ENCODE data around the gene WEE2.

Gene WEE2

DNA sequence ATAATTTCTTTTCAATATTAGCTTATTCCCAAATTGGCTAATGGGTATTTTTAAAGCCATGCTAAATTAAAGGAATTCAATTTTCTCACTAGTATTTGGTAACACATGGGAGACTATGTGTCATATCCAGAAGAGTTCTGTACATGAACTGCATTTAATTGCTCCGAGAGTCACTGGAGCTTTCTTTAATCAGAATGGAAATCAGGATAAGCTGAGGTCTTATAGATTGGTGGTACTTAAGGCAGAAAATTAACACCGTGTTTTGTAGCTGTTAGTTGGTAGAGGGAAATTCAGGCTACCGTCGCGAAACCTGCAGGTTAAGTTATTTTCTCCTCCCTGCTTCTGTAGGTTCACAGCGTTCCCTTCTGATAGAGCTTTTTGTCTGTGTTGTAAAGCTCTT is at the start of gene WEE2:
Gene WEE2, plus strand, starts transcription at position 3 of the 400 bp plus-strand sequence. CDS start 406 bp downstream, outside the sequence.
- Histone ChIP-seq H2AFZ (ENCODE audit: low read depth, low read length, severe bottlenecking) (no peak within 1 kb of the TSS), H4K20me1 (ENCODE audit: low read depth, low read length) (no peaks in the 10 kb centered on the region), H3K9ac (ENCODE audit: low read length) (no peak within 1 kb of the TSS), H3K9me3 (ENCODE audit: insufficient read depth, low read length) (no peaks in the 10 kb centered on the region), H3K4me2 (ENCODE audit: low read depth, low read length, poor library complexity, severe bottlenecking) (no peak within 1 kb of the TSS), H3F3A (ENCODE audit: insufficient read depth) (no peaks in the 10 kb centered on the region), H3K27ac (ENCODE audit: low read depth, low read length) (no peak within 1 kb of the TSS), H3K27me3 (ENCODE audit: low read length) (no peaks in the 10 kb centered on the region), H3K79me2 (ENCODE audit: insufficient read depth, low read length) (no peaks in the 10 kb centered on the region), H3K36me3 (ENCODE audit: low read length) (no peaks in the 10 kb centered on the region), H3K4me3 (ENCODE audit: insufficient read depth, low read length, poor library complexity, severe bottlenecking) (no peak within 1 kb of the TSS), H3K9me2 (replicated peaks; ENCODE audit: insufficient read depth, low read length) (no peaks in the 10 kb centered on the region)
- TF ChIP-seq, protein P1, sequence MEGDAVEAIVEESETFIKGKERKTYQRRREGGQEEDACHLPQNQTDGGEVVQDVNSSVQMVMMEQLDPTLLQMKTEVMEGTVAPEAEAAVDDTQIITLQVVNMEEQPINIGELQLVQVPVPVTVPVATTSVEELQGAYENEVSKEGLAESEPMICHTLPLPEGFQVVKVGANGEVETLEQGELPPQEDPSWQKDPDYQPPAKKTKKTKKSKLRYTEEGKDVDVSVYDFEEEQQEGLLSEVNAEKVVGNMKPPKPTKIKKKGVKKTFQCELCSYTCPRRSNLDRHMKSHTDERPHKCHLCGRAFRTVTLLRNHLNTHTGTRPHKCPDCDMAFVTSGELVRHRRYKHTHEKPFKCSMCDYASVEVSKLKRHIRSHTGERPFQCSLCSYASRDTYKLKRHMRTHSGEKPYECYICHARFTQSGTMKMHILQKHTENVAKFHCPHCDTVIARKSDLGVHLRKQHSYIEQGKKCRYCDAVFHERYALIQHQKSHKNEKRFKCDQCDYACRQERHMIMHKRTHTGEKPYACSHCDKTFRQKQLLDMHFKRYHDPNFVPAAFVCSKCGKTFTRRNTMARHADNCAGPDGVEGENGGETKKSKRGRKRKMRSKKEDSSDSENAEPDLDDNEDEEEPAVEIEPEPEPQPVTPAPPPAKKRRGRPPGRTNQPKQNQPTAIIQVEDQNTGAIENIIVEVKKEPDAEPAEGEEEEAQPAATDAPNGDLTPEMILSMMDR (IDR thresholded peaks at IDR 0.05; ENCODE audit: insufficient read depth, low read length, poor library complexity, severe bottlenecking), result no peak

DNA sequence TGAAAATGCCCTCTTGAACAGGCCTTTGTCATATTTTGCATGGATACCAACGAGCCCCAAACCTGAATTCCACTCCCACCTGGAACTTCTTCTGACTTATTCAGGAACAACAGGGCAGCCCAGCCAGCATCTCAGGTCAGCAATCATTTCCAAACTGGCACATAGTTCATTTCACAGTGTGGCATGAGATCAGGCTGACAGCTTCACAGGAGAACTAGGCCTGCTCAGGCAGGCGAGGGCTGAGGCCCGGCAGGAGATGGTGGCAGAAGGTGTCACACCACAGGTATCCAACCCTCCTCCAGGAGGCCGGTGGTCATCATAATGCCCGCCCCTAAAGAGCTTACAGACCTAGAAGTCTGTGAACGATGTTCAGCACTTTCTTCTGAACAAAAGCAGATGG is 48.7 kb upstream of the WEE2 start:
- Histone ChIP-seq H3K9me2 (replicated peaks; ENCODE audit: insufficient read depth, low read length) (no peaks in the 10 kb centered on the region), H3K27me3 (ENCODE audit: low read length) (no peaks in the 10 kb centered on the region), H3F3A (ENCODE audit: insufficient read depth) (no peaks in the 10 kb centered on the region), H3K4me2 (ENCODE audit: low read depth, low read length, poor library complexity, severe bottlenecking) (no peak overlapping the region), H3K4me3 (ENCODE audit: insufficient read depth, low read length, poor library complexity, severe bottlenecking) (no peak overlapping the region), H3K36me3 (ENCODE audit: low read length) (no peaks in the 10 kb centered on the region), H4K20me1 (ENCODE audit: low read depth, low read length) (no peaks in the 10 kb centered on the region), H3K27ac (ENCODE audit: low read depth, low read length) (no peak overlapping the region), H3K79me2 (ENCODE audit: insufficient read depth, low read length) (no peaks in the 10 kb centered on the region), H3K9ac (ENCODE audit: low read length) (no peak overlapping the region), H3K9me3 (ENCODE audit: insufficient read depth, low read length) (no peaks in the 10 kb centered on the region), H2AFZ (ENCODE audit: low read depth, low read length, severe bottlenecking) (no peak overlapping the region)
- TF ChIP-seq, protein P1 (IDR thresholded peaks at IDR 0.05; ENCODE audit: insufficient read depth, low read length, poor library complexity, severe bottlenecking), result no peak
- TF ChIP-seq EZH2phosphoT487 (conservative IDR thresholded peaks at IDR 0.05; ENCODE audit: low read length), result no peak

DNA sequence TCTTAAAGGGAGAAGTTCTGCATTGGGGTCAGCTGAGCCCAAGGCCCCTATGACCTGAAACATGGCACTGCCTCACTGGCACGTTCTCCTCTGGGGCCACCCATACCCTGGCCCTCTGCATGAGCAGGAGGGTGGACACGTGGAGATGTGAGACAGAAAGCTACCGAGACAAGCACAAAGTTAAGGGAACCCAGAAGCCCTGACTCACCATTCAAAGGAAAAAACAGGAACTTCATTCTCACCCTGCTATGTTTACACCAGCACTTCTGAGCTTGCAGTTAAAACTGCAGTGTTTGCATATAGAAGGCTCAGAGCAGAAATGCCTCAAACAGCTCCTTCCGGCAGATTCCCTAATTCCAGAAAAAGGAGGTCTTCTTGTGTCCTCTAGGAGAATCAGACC is 47.9 kb upstream of the WEE2 start:
- H3K79me2 ChIP-seq (ENCODE audit: insufficient read depth, low read length), result no peaks in the 10 kb centered on the region

More for the DNA sequence above, 47.9 kb upstream of the WEE2 start:
- no peak overlapping the region for H3K9ac ChIP-seq (ENCODE audit: low read length)
- no peaks in the 10 kb centered on the region for H3K36me3 ChIP-seq (ENCODE audit: low read length)
- no peak for TF ChIP-seq EZH2phosphoT487 (conservative IDR thresholded peaks at IDR 0.05; ENCODE audit: low read length)
- TF ChIP-seq, protein P1 (IDR thresholded peaks at IDR 0.05; ENCODE audit: insufficient read depth, low read length, poor library complexity, severe bottlenecking), result no peak
- no peaks in the 10 kb centered on the region for H3K27me3 ChIP-seq (ENCODE audit: low read length)
- H3K27ac ChIP-seq (ENCODE audit: low read depth, low read length), result no peak overlapping the region
- no peak overlapping the region for H2AFZ ChIP-seq (ENCODE audit: low read depth, low read length, severe bottlenecking)
- no peaks in the 10 kb centered on the region for H4K20me1 ChIP-seq (ENCODE audit: low read depth, low read length)
- no peaks in the 10 kb centered on the region for H3F3A ChIP-seq (ENCODE audit: insufficient read depth)
- H3K4me2 ChIP-seq (ENCODE audit: low read depth, low read length, poor library complexity, severe bottlenecking), result no peak overlapping the region
- no peaks in the 10 kb centered on the region for H3K9me2 ChIP-seq (replicated peaks; ENCODE audit: insufficient read depth, low read length)
- no peaks in the 10 kb centered on the region for H3K9me3 ChIP-seq (ENCODE audit: insufficient read depth, low read length)
- no peak overlapping the region for H3K4me3 ChIP-seq (ENCODE audit: insufficient read depth, low read length, poor library complexity, severe bottlenecking)
